Neuronal stem cell (in vitro differentiated cells): ENCODE data around the gene KMT2C.
"Not testable (repeated sequence)": the region's sequence is repeated elsewhere in the genome, so short reads cannot be mapped to it uniquely, and the experiment has no call there.

Experiments used
- DNase-seq: peaks from one replicate; pipeline ENCODE4 v3.0.0-alpha.2; 2013; ENCODE audit warnings: low spot score
- H2AFZ ChIP-seq: one replicate; pipeline ENCODE4 v1.6.1; 2013; ENCODE audit warnings: mild to moderate bottlenecking, low read length, inconsistent platforms
- H2AK5ac ChIP-seq: 2 replicates; pipeline ENCODE4 v1.6.1; 2013; ENCODE audit warnings: low read depth, mild to moderate bottlenecking, inconsistent platforms, low read length, moderate library complexity, mixed read lengths
- H2BK120ac ChIP-seq: 2 replicates; pipeline ENCODE4 v1.6.1; 2013; ENCODE audit warnings: low read depth, mild to moderate bottlenecking, inconsistent platforms, low read length, moderate library complexity, mixed read lengths
- H2BK12ac ChIP-seq: one replicate; pipeline ENCODE4 v1.6.1; 2013; ENCODE audit warnings: low read length, inconsistent platforms
- H2BK15ac ChIP-seq: 2 replicates; pipeline ENCODE4 v1.6.1; 2013; ENCODE audit warnings: mild to moderate bottlenecking, low read length, inconsistent platforms, mixed read lengths
- H2BK5ac ChIP-seq: one replicate; pipeline ENCODE4 v1.6.1; 2013; ENCODE audit warnings: inconsistent platforms, mild to moderate bottlenecking, low read length, moderate library complexity
- H3K14ac ChIP-seq: one replicate; pipeline ENCODE4 v1.6.1; 2013; ENCODE audit warnings: low read length, inconsistent platforms
- H3K18ac ChIP-seq: 2 replicates; pipeline ENCODE4 v1.6.1; 2013; ENCODE audit warnings: low read length, inconsistent platforms
- H3K23ac ChIP-seq: 2 replicates; pipeline ENCODE4 v1.6.1; 2013; ENCODE audit warnings: low read depth, mild to moderate bottlenecking, mixed read lengths, low read length, inconsistent platforms; ENCODE audit not compliant: poor library complexity
- H3K27ac ChIP-seq: replicated peaks from 3 replicates; pipeline ENCODE4 v1.5.1; 2013; ENCODE audit warnings: low read length, inconsistent platforms
- H3K27me3 ChIP-seq, 3 experiments: 2 replicates each; pipeline ENCODE4 v1.6.1; 2013; ENCODE audit warnings: low read length in 3 of 3, mild to moderate bottlenecking in 2 of 3, inconsistent platforms in 1 of 3, low read depth in 1 of 3, mixed read lengths in 1 of 3, moderate library complexity in 1 of 3; ENCODE audit not compliant: control insufficient read depth in 3 of 3, insufficient read depth in 3 of 3
- H3K36me3 ChIP-seq, 2 donors: replicated peaks in 1 of 2; 2 replicates each; pipeline ENCODE4 v1.6.1; 2013; ENCODE audit warnings: low read length in 2 of 2; ENCODE audit not compliant: control insufficient read depth in 2 of 2, insufficient read depth in 2 of 2
- H3K4ac ChIP-seq: 2 replicates; pipeline ENCODE4 v1.6.1; 2013; ENCODE audit warnings: inconsistent platforms, mild to moderate bottlenecking, low read length, moderate library complexity
- H3K4me1 ChIP-seq, 2 donors: 1 replicate in 1 of 2; 2 replicates in 1 of 2; pipeline ENCODE4 v1.6.1; 2013; ENCODE audit warnings: low read length in 2 of 2, low read depth in 1 of 2; ENCODE audit not compliant: control insufficient read depth in 2 of 2, insufficient read depth in 1 of 2
- H3K4me2 ChIP-seq: one replicate; pipeline ENCODE4 v1.6.1; 2013; ENCODE audit warnings: mild to moderate bottlenecking, low read length, inconsistent platforms; ENCODE audit not compliant: insufficient read depth, poor library complexity, severe bottlenecking
- H3K4me3 ChIP-seq, 2 donors: 2 replicates each; pipeline ENCODE4 v1.5.1; 2013; ENCODE audit warnings: low read length in 2 of 2, mild to moderate bottlenecking in 2 of 2, inconsistent platforms in 1 of 2, moderate library complexity in 1 of 2
- H3K79me1 ChIP-seq: one replicate; pipeline ENCODE4 v1.6.1; 2013; ENCODE audit warnings: low read depth, mild to moderate bottlenecking, inconsistent platforms, low read length, moderate library complexity
- H3K9ac ChIP-seq: one replicate; pipeline ENCODE4 v1.6.1; 2013; ENCODE audit warnings: mild to moderate bottlenecking, low read depth, low read length, inconsistent platforms; ENCODE audit not compliant: poor library complexity
- H3K9me3 ChIP-seq, 2 donors: replicated peaks in 1 of 2; 2 replicates each; pipeline versions ENCODE3 to v1.6.1; 2013; ENCODE audit warnings: low read length in 2 of 2, mild to moderate bottlenecking in 2 of 2, inconsistent platforms in 1 of 2, low read depth in 1 of 2, mixed read lengths in 1 of 2, moderate library complexity in 1 of 2; ENCODE audit not compliant: control insufficient read depth in 2 of 2, insufficient read depth in 1 of 2
- H4K8ac ChIP-seq: one replicate; pipeline ENCODE4 v1.6.1; 2013; ENCODE audit warnings: low read depth, mild to moderate bottlenecking, inconsistent platforms, low read length, moderate library complexity
- H4K91ac ChIP-seq: one replicate; pipeline ENCODE4 v1.6.1; 2013; ENCODE audit warnings: low read length, low read depth, mild to moderate bottlenecking, inconsistent platforms; ENCODE audit not compliant: poor library complexity
- WGBS, 2 donors: extraction: QIAGEN DNeasy Blood & Tissue Kit; methylation state at CpG; one replicate each; pipeline ENCODE4 v1.1.7; 2013; ENCODE audit warnings: missing lambda C conversion rate in 2 of 2, mixed read lengths in 1 of 2; ENCODE audit not compliant: insufficient read length in 2 of 2, insufficient replicate concordance in 1 of 2; ENCODE audit errors: extremely low coverage in 2 of 2; 5-methylcytosine and 5-hydroxymethylcytosine counted together

The KMT2C gene

GRCh38 chr7:152459724-152460251, 24.0 kb upstream of the KMT2C start:
- Histone ChIP-seq H3K79me1 (peaks cover 6% of the 10 kb centered on the region), H3K36me3 (no peaks in the 10 kb centered on the region), H3K27ac (no peak overlapping the region), H4K91ac (no peak overlapping the region), H3K4me1 (peaks cover 0 to 5% of the 10 kb centered on the region in 2 donors), H3K14ac (no peak overlapping the region), H2BK5ac (no peak overlapping the region), H2BK15ac (no peak overlapping the region), H3K18ac (peak overlapping the region; percentile 27), H2AFZ (peak overlapping the region; percentile 63), H2AK5ac (no peak overlapping the region), H3K9me3 (peaks cover 0 to 2% of the 10 kb centered on the region in 2 donors), H3K23ac (no peak overlapping the region), H2BK120ac (no peak overlapping the region), H3K4me2 (no peak overlapping the region), H2BK12ac (no peak overlapping the region), H4K8ac (no peak overlapping the region), H3K27me3 (no peaks in the 10 kb centered on the region), H3K9ac (no peak overlapping the region), H3K4me3 (no peak overlapping the region), H3K4ac (no peak overlapping the region)
- DNase-seq, result no peak
- WGBS, 2 donors, result no CpG with 5 or more reads among the region's 5 CpGs

GRCh38 chr7:152451356-152451755, 15.6 kb upstream of the KMT2C start:
- H3K18ac ChIP-seq, result no peak overlapping the region
- no CpG with 5 or more reads among the region's 5 CpGs for WGBS, 2 donors

GRCh38 chr7:152445386-152446008, 9.7 kb upstream of the KMT2C start:
- H4K8ac ChIP-seq, H4K91ac ChIP-seq, H2BK12ac ChIP-seq, H3K4me3 ChIP-seq, H3K27ac ChIP-seq, H3K36me3 ChIP-seq, H3K4ac ChIP-seq, H3K23ac ChIP-seq, DNase-seq, H3K27me3 ChIP-seq, H3K4me2 ChIP-seq, H3K79me1 ChIP-seq, H3K4me1 ChIP-seq, H3K9ac ChIP-seq, H3K14ac ChIP-seq, H2BK120ac ChIP-seq, H2AFZ ChIP-seq, H2BK5ac ChIP-seq, H2AK5ac ChIP-seq, H2BK15ac ChIP-seq, H3K9me3 ChIP-seq: not testable (repeated sequence)
- WGBS, 2 donors, result no CpG with 5 or more reads among the region's 19 CpGs
- peak overlapping the region; percentile 48 for H3K18ac ChIP-seq

More at GRCh38 chr7:152451356-152451755, 15.6 kb upstream of the KMT2C start:
- no peak overlapping the region for H4K8ac ChIP-seq
- H2BK15ac ChIP-seq, result no peak overlapping the region
- no peaks in the 10 kb centered on the region for H3K79me1 ChIP-seq
- H3K27ac ChIP-seq, result no peak overlapping the region
- H2BK120ac ChIP-seq, result no peak overlapping the region
- DNase-seq, result no peak
- H2BK12ac ChIP-seq, result no peak overlapping the region
- no peak overlapping the region for H2AFZ ChIP-seq
- no peak overlapping the region for H3K4ac ChIP-seq
- H2AK5ac ChIP-seq, result no peak overlapping the region
- no peak overlapping the region for H3K4me2 ChIP-seq
- H3K4me1 ChIP-seq, result no peaks in the 10 kb centered on the region
- no peak overlapping the region for H4K91ac ChIP-seq
- no peak overlapping the region for H3K23ac ChIP-seq
- no peak overlapping the region for H3K14ac ChIP-seq
- no peak overlapping the region for H2BK5ac ChIP-seq
- no peak overlapping the region for H3K4me3 ChIP-seq
- H3K9me3 ChIP-seq, result no peaks in the 10 kb centered on the region
- H3K27me3 ChIP-seq, result no peaks in the 10 kb centered on the region
- no peak overlapping the region for H3K9ac ChIP-seq
- H3K36me3 ChIP-seq, result no peaks in the 10 kb centered on the region

GRCh38 chr7:152443586-152443985, 7.8 kb upstream of the KMT2C start:
- Histone ChIP-seq H3K36me3 (no peaks in the 10 kb centered on the region), H2BK12ac (no peak overlapping the region), H2AK5ac (no peak overlapping the region), H2BK15ac (no peak overlapping the region), H3K27me3 (no peaks in the 10 kb centered on the region), H3K4me3 (no peak overlapping the region), H2BK5ac (no peak overlapping the region), H4K91ac (no peak overlapping the region), H4K8ac (no peak overlapping the region), H2AFZ (no peak overlapping the region), H3K9ac (no peak overlapping the region), H3K14ac (no peak overlapping the region), H3K4me1 (no peaks in the 10 kb centered on the region), H3K23ac (no peak overlapping the region), H3K79me1 (no peaks in the 10 kb centered on the region), H2BK120ac (no peak overlapping the region), H3K9me3 (no peaks in the 10 kb centered on the region), H3K18ac (no peak overlapping the region), H3K27ac (no peak overlapping the region), H3K4ac (no peak overlapping the region), H3K4me2 (no peak overlapping the region)
- DNase-seq, result no peak
- WGBS, 2 donors, result no CpG with 5 or more reads among the region's 6 CpGs
